Measurements from ENCODE around the gene CNGA2. TPM values are rescaled to one million over a fixed set of nuclear protein-coding genes. Genes with fewer than 3 reads are reported as not detected.
A peak's percentile ranks its signal among the peaks of the same experiment; 100 is the strongest.

Gene CNGA2
- total RNA-seq, 6 donors from 2014 or later: not detected

- no peaks in the 10 kb centered on the region for H3K36me3 ChIP-seq
- TF ChIP-seq, protein P1, sequence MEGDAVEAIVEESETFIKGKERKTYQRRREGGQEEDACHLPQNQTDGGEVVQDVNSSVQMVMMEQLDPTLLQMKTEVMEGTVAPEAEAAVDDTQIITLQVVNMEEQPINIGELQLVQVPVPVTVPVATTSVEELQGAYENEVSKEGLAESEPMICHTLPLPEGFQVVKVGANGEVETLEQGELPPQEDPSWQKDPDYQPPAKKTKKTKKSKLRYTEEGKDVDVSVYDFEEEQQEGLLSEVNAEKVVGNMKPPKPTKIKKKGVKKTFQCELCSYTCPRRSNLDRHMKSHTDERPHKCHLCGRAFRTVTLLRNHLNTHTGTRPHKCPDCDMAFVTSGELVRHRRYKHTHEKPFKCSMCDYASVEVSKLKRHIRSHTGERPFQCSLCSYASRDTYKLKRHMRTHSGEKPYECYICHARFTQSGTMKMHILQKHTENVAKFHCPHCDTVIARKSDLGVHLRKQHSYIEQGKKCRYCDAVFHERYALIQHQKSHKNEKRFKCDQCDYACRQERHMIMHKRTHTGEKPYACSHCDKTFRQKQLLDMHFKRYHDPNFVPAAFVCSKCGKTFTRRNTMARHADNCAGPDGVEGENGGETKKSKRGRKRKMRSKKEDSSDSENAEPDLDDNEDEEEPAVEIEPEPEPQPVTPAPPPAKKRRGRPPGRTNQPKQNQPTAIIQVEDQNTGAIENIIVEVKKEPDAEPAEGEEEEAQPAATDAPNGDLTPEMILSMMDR (IDR thresholded peaks at IDR 0.05): no peak
- TF ChIP-seq POLR2A (IDR thresholded peaks at IDR 0.05) (no peak), POLR2AphosphoS5 (IDR thresholded peaks at IDR 0.05) (no peak), EP300 (IDR thresholded peaks at IDR 0.05) (no peak)
- no peaks in the 10 kb centered on the region for H3K9me3 ChIP-seq
- no peak for DNase-seq
- no peak overlapping the region for H3K4me3 ChIP-seq
- no peak overlapping the region for H3K27ac ChIP-seq
- WGBS, 2 donors: 76 to 88% methylated on average over 6 of the region's 6 CpGs
- no peak for ATAC-seq (ENCODE audit: low FRiP score in 2 of 2)
- H3K27me3 ChIP-seq: no peaks in the 10 kb centered on the region
- H3K4me1 ChIP-seq: no peaks in the 10 kb centered on the region
These were observed 11.1 kb downstream of the CNGA2 start for GRCh38 chrX:151745651-151746050.

GRCh38 chrX:151746502-151746901, 12.0 kb downstream of the CNGA2 start:
- WGBS, 2 donors: 40 to 66% methylated on average over 2 of the region's 2 CpGs
- ATAC-seq (ENCODE audit: low FRiP score in 2 of 2) (no peak), DNase-seq (no peak)
- TF ChIP-seq, protein P1 (IDR thresholded peaks at IDR 0.05): no peak
- no peak for TF ChIP-seq POLR2A (IDR thresholded peaks at IDR 0.05)
- no peak for TF ChIP-seq EP300 (IDR thresholded peaks at IDR 0.05)
- no peak for TF ChIP-seq POLR2AphosphoS5 (IDR thresholded peaks at IDR 0.05)
- no peaks in the 10 kb centered on the region for H3K4me1 ChIP-seq
- no peaks in the 10 kb centered on the region for H3K9me3 ChIP-seq
- H3K27me3 ChIP-seq: no peaks in the 10 kb centered on the region
- no peaks in the 10 kb centered on the region for H3K36me3 ChIP-seq
- no peak overlapping the region for H3K4me3 ChIP-seq
- no peak overlapping the region for H3K27ac ChIP-seq

- no peak overlapping the region for H3K4me3 ChIP-seq
- no peak overlapping the region for H3K27ac ChIP-seq
- ATAC-seq (ENCODE audit: low FRiP score in 2 of 2): no peak
- H3K4me1 ChIP-seq: peaks cover 0 to 8% (median 0%) of the 10 kb centered on the region in 4 donors
- DNase-seq: no peak
- 84 to 88% methylated on average over 5 of the region's 5 CpGs for WGBS, 2 donors
- H3K36me3 ChIP-seq: no peaks in the 10 kb centered on the region
- TF ChIP-seq POLR2A (IDR thresholded peaks at IDR 0.05) (no peak), POLR2AphosphoS5 (IDR thresholded peaks at IDR 0.05) (no peak), EP300 (IDR thresholded peaks at IDR 0.05) (no peak)
- TF ChIP-seq, protein P1 (IDR thresholded peaks at IDR 0.05): no peak
- no peaks in the 10 kb centered on the region for H3K9me3 ChIP-seq
- H3K27me3 ChIP-seq: no peaks in the 10 kb centered on the region
These were observed 16.0 kb downstream of the CNGA2 start for GRCh38 chrX:151750511-151750910.

DNA sequence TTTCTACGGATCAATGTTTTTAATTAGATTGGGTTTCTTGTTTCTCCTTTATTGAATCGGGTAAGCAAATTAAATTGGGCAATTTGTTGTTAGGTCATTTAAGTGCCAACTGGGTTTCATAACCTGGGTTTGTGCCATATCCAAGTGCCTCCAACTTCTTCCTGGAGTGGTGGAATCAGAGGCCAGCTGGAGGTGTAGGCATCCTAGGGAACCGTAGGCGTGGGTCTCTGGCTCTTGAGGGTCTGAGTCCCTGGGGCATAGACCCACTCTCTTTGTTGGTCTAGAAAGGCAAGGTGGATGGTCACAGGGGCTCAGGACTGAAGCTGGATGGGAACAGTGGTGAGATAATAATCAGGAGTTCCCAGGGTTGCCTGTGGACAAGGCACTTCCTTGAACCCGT, 18.3 kb downstream of the CNGA2 start:
- Histone ChIP-seq H3K4me1 (peaks cover 0 to 8% (median 0%) of the 10 kb centered on the region in 4 donors), H3K27ac (no peak overlapping the region), H3K36me3 (no peaks in the 10 kb centered on the region), H3K4me3 (no peak overlapping the region), H3K9me3 (no peaks in the 10 kb centered on the region), H3K27me3 (no peaks in the 10 kb centered on the region)
- ATAC-seq (ENCODE audit: low FRiP score in 2 of 2) (no peak), DNase-seq (no peak)
- TF ChIP-seq EP300 (IDR thresholded peaks at IDR 0.05) (no peak), POLR2A (IDR thresholded peaks at IDR 0.05) (no peak), POLR2AphosphoS5 (IDR thresholded peaks at IDR 0.05) (no peak)
- TF ChIP-seq, protein P1 (IDR thresholded peaks at IDR 0.05): no peak
- WGBS, 2 donors: 68 to 71% methylated on average over 4 to 5 of the region's 5 CpGs

DNA sequence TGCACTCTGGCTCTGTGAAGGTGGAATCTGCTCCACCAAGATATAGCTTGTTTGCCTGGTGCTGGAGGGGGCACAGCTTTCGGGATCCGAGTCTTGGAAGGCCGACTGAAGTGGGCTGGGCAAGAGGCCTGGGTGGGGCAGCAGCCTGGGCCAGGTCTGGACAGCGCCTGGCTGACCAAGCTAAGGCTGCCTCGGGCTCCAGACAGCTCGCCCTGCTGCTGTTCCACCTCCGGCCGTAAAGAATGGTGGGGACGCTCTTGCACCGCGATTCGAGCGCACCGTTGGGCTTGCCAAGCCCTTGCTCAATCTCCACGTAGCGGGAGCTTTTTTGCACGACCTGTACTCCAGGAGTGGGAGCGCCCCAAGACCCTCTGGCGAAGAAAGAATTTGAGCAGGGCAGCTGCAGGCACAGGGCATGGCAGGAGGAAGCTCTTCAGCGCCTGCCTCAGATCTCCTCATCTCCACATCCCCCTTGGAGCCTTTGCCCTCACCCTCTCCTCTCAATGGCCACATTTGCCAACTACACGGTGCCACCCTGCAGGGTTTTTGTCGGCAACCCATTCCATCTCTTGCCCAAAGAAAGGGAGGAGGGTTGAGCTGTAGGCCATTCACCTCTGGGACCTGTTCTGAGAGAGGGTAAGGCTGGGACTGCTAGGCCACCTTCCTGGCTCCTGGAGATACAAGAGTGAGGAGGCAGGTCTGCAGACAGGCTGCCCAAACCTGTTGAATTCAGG, 18.9 kb downstream of the CNGA2 start:
- 10 to 29% methylated on average over 4 to 22 of the region's 22 CpGs for WGBS, 2 donors

More for the DNA sequence above, 18.9 kb downstream of the CNGA2 start:
- DNase-seq (peak; percentile 51 to 55), ATAC-seq (ENCODE audit: low FRiP score in 2 of 2) (peak; percentile 73 to 95)
- H3K27ac ChIP-seq: no peak overlapping the region
- H3K27me3 ChIP-seq: no peaks in the 10 kb centered on the region
- no peak overlapping the region for H3K4me3 ChIP-seq
- H3K9me3 ChIP-seq: no peaks in the 10 kb centered on the region
- no peaks in the 10 kb centered on the region for H3K36me3 ChIP-seq
- peaks cover 0 to 8% (median 0%) of the 10 kb centered on the region in 4 donors for H3K4me1 ChIP-seq
- TF ChIP-seq, protein P1 (IDR thresholded peaks at IDR 0.05): peak; percentile 64 to 87 (median 76)
- TF ChIP-seq EP300 (IDR thresholded peaks at IDR 0.05): no peak

Data from upper lobe of left lung (tissue), 6 donors.